ENCODE results near the gene TCF7L1.
"Not testable (repeated sequence)": the region's sequence is repeated elsewhere in the genome, so short reads cannot be mapped to it uniquely, and the experiment has no call there.

The TCF7L1 gene

GRCh38 chr2:85183076-85183475 is 49.9 kb downstream of the TCF7L1 start:
- no peak for DNase-seq (ENCODE audit: low spot score)

- peak; percentile 35 for DNase-seq (ENCODE audit: low spot score)
These were observed 50.3 kb downstream of the TCF7L1 start for GRCh38 chr2:85183479-85183878.

- no peak for DNase-seq (ENCODE audit: low spot score)
These were observed 51.0 kb downstream of the TCF7L1 start for GRCh38 chr2:85184231-85184630.

GRCh38 chr2:85184990-85185389 is 51.8 kb downstream of the TCF7L1 start:
- DNase-seq (ENCODE audit: low spot score), result no peak

GRCh38 chr2:85185431-85185940 is 52.3 kb downstream of the TCF7L1 start:
- no peak for DNase-seq (ENCODE audit: low spot score)

- no peak for DNase-seq (ENCODE audit: low spot score)
These were observed 53.9 kb downstream of the TCF7L1 start for GRCh38 chr2:85187069-85187468.

- DNase-seq (ENCODE audit: low spot score), result peak; percentile 39
These were observed 55.7 kb downstream of the TCF7L1 start for GRCh38 chr2:85188852-85189251.

GRCh38 chr2:85189606-85190270 is 56.5 kb downstream of the TCF7L1 start:
- DNase-seq (ENCODE audit: low spot score), result no peak

GRCh38 chr2:85191157-85191556 is 58.0 kb downstream of the TCF7L1 start:
- DNase-seq (ENCODE audit: low spot score), result no peak

- DNase-seq (ENCODE audit: low spot score), result no peak
These were observed 61.7 kb downstream of the TCF7L1 start for GRCh38 chr2:85194780-85195480.

GRCh38 chr2:85195956-85196355 is 62.8 kb downstream of the TCF7L1 start:
- no peak for DNase-seq (ENCODE audit: low spot score)

- peak; percentile 65 for DNase-seq (ENCODE audit: low spot score)
These were observed 66.5 kb downstream of the TCF7L1 start for GRCh38 chr2:85199698-85200097.

GRCh38 chr2:85209887-85210286 is 76.7 kb downstream of the TCF7L1 start:
- no peak for DNase-seq (ENCODE audit: low spot score)

- DNase-seq (ENCODE audit: low spot score), result no peak
These were observed 77.3 kb downstream of the TCF7L1 start for GRCh38 chr2:85210511-85210910.

GRCh38 chr2:85211606-85212005 is 78.4 kb downstream of the TCF7L1 start:
- not testable (repeated sequence) for DNase-seq (ENCODE audit: low spot score)

GRCh38 chr2:85212841-85213240 is 79.6 kb downstream of the TCF7L1 start:
- no peak for DNase-seq (ENCODE audit: low spot score)

GRCh38 chr2:85213404-85213803 is 80.2 kb downstream of the TCF7L1 start:
- no peak for DNase-seq (ENCODE audit: low spot score)

- DNase-seq (ENCODE audit: low spot score), result no peak
These were observed 80.8 kb downstream of the TCF7L1 start for GRCh38 chr2:85213901-85214512.

GRCh38 chr2:85215081-85215447 is 81.9 kb downstream of the TCF7L1 start:
- no peak for DNase-seq (ENCODE audit: low spot score)

- peak; percentile 84 for DNase-seq (ENCODE audit: low spot score)
These were observed 82.5 kb downstream of the TCF7L1 start for GRCh38 chr2:85215448-85216401.

- DNase-seq (ENCODE audit: low spot score), result no peak
These were observed 83.7 kb downstream of the TCF7L1 start for GRCh38 chr2:85216927-85217326.

GRCh38 chr2:85221067-85221691 is 88.0 kb downstream of the TCF7L1 start:
- DNase-seq (ENCODE audit: low spot score), result peak; percentile 43
